Measurements from ENCODE around the gene SLC5A12. TPM values are rescaled to one million over a fixed set of nuclear protein-coding genes. Genes with fewer than 3 reads are reported as not detected.

Gene SLC5A12
- total RNA-seq, 4 donors from 2014 or later: 0.48 to 2.2 TPM; not detected in 2

DNA sequence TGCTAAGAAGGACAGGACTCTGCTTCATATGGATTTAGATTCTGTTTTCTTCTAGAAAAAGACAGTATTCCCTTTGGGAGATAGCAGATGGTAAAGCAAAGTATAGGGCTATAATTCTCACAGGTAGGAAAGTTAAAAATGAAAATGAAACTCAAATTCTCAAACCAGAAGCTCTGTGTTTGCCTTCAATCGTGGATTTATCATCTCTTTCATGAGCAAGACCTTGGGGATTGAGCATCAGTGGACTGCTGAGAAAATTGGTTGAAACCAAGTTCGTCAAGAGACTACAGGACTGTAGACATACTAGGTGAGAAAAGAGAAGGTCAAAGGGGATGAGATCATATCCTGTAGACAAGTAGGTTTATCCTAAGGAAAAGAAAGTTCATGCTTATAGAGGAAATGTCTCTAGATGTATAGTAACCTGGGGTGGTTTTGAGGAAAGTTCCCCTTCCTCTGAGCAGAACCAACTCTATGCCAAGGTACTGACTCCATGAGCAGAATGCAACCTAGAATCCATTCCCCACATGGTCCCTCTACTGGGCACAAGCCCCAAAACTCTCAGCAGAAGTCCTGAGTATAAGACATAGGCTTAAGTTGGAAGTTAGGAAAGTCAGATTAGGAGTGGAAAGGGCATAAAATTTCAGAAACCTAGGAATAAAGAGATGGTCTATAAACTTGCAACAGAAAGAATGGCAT is 46.5 kb downstream of the SLC5A12 start:
- Histone ChIP-seq H3K36me3 (no peaks in the 10 kb centered on the region), H3K4me1 (peaks cover 0 to 4% (median 0%) of the 10 kb centered on the region in 4 donors), H3K27ac (no peak overlapping the region), H3K4me3 (peak overlapping the region in 1 of 4 donors; percentile 6), H3K27me3 (no peaks in the 10 kb centered on the region), H3K9me3 (no peaks in the 10 kb centered on the region)
- in situ Hi-C loops (cut with MboI; ENCODE audit: low pct_ligation_motif_present in 1 of 4, low pct_unique_long_range_greater_than_20kb in 1 of 4, low sequenced_read_pairs in 3 of 4) (no loop called here), intact Hi-C loops (cut with DNase I; ENCODE audit: low total_unique reads) (no loop called here)
- WGBS, 2 donors (ENCODE audit: low coverage in 1 of 2): 17 to 44% methylated on average over 1 to 2 of the region's 2 CpGs
- DNase-seq: no peak
- no peak for TF ChIP-seq POLR2A (IDR thresholded peaks at IDR 0.05)

DNA sequence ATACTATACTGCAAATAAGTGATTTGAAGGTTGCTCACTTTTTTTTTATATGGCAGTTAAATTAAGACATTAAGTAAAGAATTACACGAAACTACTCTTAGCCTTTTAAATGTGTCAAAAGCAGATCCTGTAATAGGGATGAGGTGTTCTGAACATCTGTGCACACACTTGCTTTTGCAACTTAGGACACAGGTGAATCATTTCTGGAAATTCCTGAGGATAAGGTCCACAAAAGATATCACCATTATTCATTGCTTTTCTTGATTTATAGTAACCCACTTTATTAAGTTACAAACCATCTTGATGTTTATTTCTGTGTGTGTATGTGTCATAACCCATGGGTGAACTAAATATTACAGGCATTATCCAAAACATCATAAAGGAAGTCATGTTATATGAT is 55.9 kb downstream of the SLC5A12 start:
- H3K4me3 ChIP-seq: no peak overlapping the region
- no peaks in the 10 kb centered on the region for H3K9me3 ChIP-seq
- no peaks in the 10 kb centered on the region for H3K4me1 ChIP-seq
- DNase-seq: no peak
- 80 to 86% methylated on average over 1 of the region's 1 CpG for WGBS, 2 donors (ENCODE audit: low coverage in 1 of 2)
- no peaks in the 10 kb centered on the region for H3K36me3 ChIP-seq
- TF ChIP-seq EP300 (IDR thresholded peaks at IDR 0.05; ENCODE audit: low read depth) (no peak), POLR2AphosphoS5 (IDR thresholded peaks at IDR 0.05) (no peak), POLR2A (IDR thresholded peaks at IDR 0.05) (no peak)
- TF ChIP-seq, protein P1, sequence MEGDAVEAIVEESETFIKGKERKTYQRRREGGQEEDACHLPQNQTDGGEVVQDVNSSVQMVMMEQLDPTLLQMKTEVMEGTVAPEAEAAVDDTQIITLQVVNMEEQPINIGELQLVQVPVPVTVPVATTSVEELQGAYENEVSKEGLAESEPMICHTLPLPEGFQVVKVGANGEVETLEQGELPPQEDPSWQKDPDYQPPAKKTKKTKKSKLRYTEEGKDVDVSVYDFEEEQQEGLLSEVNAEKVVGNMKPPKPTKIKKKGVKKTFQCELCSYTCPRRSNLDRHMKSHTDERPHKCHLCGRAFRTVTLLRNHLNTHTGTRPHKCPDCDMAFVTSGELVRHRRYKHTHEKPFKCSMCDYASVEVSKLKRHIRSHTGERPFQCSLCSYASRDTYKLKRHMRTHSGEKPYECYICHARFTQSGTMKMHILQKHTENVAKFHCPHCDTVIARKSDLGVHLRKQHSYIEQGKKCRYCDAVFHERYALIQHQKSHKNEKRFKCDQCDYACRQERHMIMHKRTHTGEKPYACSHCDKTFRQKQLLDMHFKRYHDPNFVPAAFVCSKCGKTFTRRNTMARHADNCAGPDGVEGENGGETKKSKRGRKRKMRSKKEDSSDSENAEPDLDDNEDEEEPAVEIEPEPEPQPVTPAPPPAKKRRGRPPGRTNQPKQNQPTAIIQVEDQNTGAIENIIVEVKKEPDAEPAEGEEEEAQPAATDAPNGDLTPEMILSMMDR (IDR thresholded peaks at IDR 0.05): no peak
- in situ Hi-C loops (cut with MboI; ENCODE audit: low pct_ligation_motif_present in 1 of 4, low pct_unique_long_range_greater_than_20kb in 1 of 4, low sequenced_read_pairs in 3 of 4): loop anchor here in 2 of 4 donors (25.0 kb wide), 2 partner anchors 354 to 379 kb away; no protein-coding TSS in a partner anchor
- no peak overlapping the region for H3K27ac ChIP-seq
- intact Hi-C loops (cut with DNase I; ENCODE audit: low total_unique reads): no loop called here
- no peaks in the 10 kb centered on the region for H3K27me3 ChIP-seq

DNA sequence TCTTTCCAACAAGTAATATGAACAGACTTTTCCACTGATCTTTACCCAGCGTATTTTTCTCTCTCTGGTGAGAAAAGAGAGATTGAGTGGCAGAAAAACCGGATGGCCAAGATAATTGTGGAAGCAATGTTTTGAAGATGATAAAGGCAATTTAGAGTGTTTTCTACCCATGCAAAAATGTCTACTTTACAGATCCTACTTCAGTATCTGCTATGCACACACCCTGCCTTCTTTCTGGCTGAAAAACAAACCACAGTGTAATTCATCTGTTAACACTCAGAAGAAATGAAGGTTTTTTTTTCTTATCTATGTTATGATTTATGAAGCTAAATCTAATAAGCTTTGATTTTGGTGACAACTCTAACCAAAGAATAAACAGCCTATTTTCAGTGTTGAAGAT is 56.8 kb downstream of the SLC5A12 start:
- intact Hi-C loops (cut with DNase I; ENCODE audit: low total_unique reads): no loop called here
- Histone ChIP-seq H3K9me3 (no peaks in the 10 kb centered on the region), H3K27me3 (no peaks in the 10 kb centered on the region), H3K4me3 (no peak overlapping the region), H3K27ac (no peak overlapping the region), H3K36me3 (no peaks in the 10 kb centered on the region), H3K4me1 (no peaks in the 10 kb centered on the region)
- no peak for DNase-seq
- TF ChIP-seq POLR2AphosphoS5 (IDR thresholded peaks at IDR 0.05) (no peak), POLR2A (IDR thresholded peaks at IDR 0.05) (no peak), EP300 (IDR thresholded peaks at IDR 0.05; ENCODE audit: low read depth) (no peak)
- TF ChIP-seq, protein P1 (IDR thresholded peaks at IDR 0.05): no peak
- in situ Hi-C loops (cut with MboI; ENCODE audit: low pct_ligation_motif_present in 1 of 4, low pct_unique_long_range_greater_than_20kb in 1 of 4, low sequenced_read_pairs in 3 of 4): loop anchor here in 2 of 4 donors (25.0 kb wide), 2 partner anchors 353 to 378 kb away; no protein-coding TSS in a partner anchor
- 69 to 81% methylated on average over 2 of the region's 2 CpGs for WGBS, 2 donors (ENCODE audit: low coverage in 1 of 2)

DNA sequence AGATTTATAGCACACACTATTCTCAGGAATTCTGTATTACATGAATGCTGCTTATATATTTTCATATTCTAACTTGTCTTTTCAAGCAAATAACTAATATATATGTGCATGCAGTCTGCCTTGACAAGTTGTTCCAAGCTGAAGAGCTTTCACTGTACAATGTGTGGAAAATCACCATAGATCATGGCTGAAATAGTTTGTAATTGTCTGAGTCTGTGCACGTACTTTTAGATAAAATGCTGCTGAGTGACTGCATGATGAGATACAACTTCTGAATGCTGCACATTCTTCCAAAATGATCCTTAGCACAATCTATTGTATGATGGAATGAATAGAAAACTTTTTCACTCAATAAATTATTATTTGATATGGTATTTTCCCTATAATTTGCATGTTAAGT is 58.9 kb downstream of the SLC5A12 start:
- DNase-seq: no peak
- no peaks in the 10 kb centered on the region for H3K27me3 ChIP-seq
- no peaks in the 10 kb centered on the region for H3K9me3 ChIP-seq
- H3K27ac ChIP-seq: no peak overlapping the region
- TF ChIP-seq POLR2A (IDR thresholded peaks at IDR 0.05) (no peak), POLR2AphosphoS5 (IDR thresholded peaks at IDR 0.05) (no peak), EP300 (IDR thresholded peaks at IDR 0.05; ENCODE audit: low read depth) (no peak)
- TF ChIP-seq, protein P1 (IDR thresholded peaks at IDR 0.05): no peak
- no peaks in the 10 kb centered on the region for H3K36me3 ChIP-seq
- 63 to 69% methylated on average over 1 of the region's 1 CpG for WGBS, 2 donors (ENCODE audit: low coverage in 1 of 2)
- intact Hi-C loops (cut with DNase I; ENCODE audit: low total_unique reads): no loop called here
- no peaks in the 10 kb centered on the region for H3K4me1 ChIP-seq
- in situ Hi-C loops (cut with MboI; ENCODE audit: low pct_ligation_motif_present in 1 of 4, low pct_unique_long_range_greater_than_20kb in 1 of 4, low sequenced_read_pairs in 3 of 4): loop anchor here in 2 of 4 donors (25.0 kb wide), 2 partner anchors 351 to 376 kb away; no protein-coding TSS in a partner anchor
- no peak overlapping the region for H3K4me3 ChIP-seq
